ENCODE results near the gene ANKH.

- no peak for TF ChIP-seq SMAD3 (CRISPR knock-in tag; IDR thresholded peaks at IDR 0.05; ENCODE audit: borderline replicate concordance)
- TF ChIP-seq CTCF (IDR thresholded peaks at IDR 0.05), result no peak
- no peak for TF ChIP-seq ZNF138 (CRISPR knock-in tag; conservative IDR thresholded peaks at IDR 0.05)
- TF ChIP-seq ESRRA (CRISPR knock-in tag; IDR thresholded peaks at IDR 0.05; ENCODE audit: borderline replicate concordance), result no peak
- no peak for TF ChIP-seq ZNF512 (CRISPR knock-in tag; IDR thresholded peaks at IDR 0.05; ENCODE audit: borderline replicate concordance)
- no peak for TF ChIP-seq MAX (CRISPR knock-in tag; IDR thresholded peaks at IDR 0.05)
- no peak for TF ChIP-seq SP1 (CRISPR knock-in tag; conservative IDR thresholded peaks at IDR 0.05)
- TF ChIP-seq FOXK1 (CRISPR knock-in tag; IDR thresholded peaks at IDR 0.05), result no peak
- TF ChIP-seq FOXP4 (CRISPR knock-in tag; IDR thresholded peaks at IDR 0.05), result no peak
- TF ChIP-seq ETV6 (CRISPR knock-in tag; IDR thresholded peaks at IDR 0.05), result no peak
- TF ChIP-seq TP53 (CRISPR knock-in tag; IDR thresholded peaks at IDR 0.05), result no peak
- no peak for TF ChIP-seq ATF2 (CRISPR knock-in tag; IDR thresholded peaks at IDR 0.05; ENCODE audit: borderline replicate concordance, low read depth)
- TF ChIP-seq ATF6 (CRISPR knock-in tag; IDR thresholded peaks at IDR 0.05), result no peak
Measured at GRCh38 chr5:14671414-14671813, 200.2 kb downstream of the ANKH start.
